Measurements from ENCODE around the gene PTGIS.

GRCh38 chr20:49462626-49463025, 105.3 kb downstream of the PTGIS start:
- TF ChIP-seq, protein P1, sequence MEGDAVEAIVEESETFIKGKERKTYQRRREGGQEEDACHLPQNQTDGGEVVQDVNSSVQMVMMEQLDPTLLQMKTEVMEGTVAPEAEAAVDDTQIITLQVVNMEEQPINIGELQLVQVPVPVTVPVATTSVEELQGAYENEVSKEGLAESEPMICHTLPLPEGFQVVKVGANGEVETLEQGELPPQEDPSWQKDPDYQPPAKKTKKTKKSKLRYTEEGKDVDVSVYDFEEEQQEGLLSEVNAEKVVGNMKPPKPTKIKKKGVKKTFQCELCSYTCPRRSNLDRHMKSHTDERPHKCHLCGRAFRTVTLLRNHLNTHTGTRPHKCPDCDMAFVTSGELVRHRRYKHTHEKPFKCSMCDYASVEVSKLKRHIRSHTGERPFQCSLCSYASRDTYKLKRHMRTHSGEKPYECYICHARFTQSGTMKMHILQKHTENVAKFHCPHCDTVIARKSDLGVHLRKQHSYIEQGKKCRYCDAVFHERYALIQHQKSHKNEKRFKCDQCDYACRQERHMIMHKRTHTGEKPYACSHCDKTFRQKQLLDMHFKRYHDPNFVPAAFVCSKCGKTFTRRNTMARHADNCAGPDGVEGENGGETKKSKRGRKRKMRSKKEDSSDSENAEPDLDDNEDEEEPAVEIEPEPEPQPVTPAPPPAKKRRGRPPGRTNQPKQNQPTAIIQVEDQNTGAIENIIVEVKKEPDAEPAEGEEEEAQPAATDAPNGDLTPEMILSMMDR (optimal IDR thresholded peaks at IDR 0.05 in 1 of 3, IDR thresholded peaks at IDR 0.05 in 1 of 3, conservative IDR thresholded peaks at IDR 0.05 in 1 of 3; ENCODE audit: extremely low read depth in 1 of 3, insufficient read depth in 2 of 3, low read length in 3 of 3), result no peak
- no peak for TF ChIP-seq EZH2 (IDR thresholded peaks at IDR 0.05; ENCODE audit: low read length)

All from keratinocyte (primary cell).